ENCODE data around the gene HYAL1. TPM values are rescaled to one million over a fixed set of nuclear protein-coding genes. Genes with fewer than 3 reads are reported as not detected.
A peak's percentile ranks its signal among the peaks of the same experiment; 100 is the strongest.

HYAL1 gene
- polyA plus RNA-seq, 2 of the 4 experiments (the other 2 are of a cell fraction) = 0.62 to 1.1 TPM

- Histone ChIP-seq H3K4me3 (no peak overlapping the region), H3K27ac (no peak overlapping the region), H3K4me1 (peaks cover 29% of the 10 kb centered on the region), H3K9me3 (no peaks in the 10 kb centered on the region), H3K4me2 (no peak overlapping the region)
- CTCF ChIA-PET = interaction anchor here (1.0 to 11.2 kb wide), 4 partner anchors 9 to 24 kb away, joined by 4 to 219 read pairs (median 4); partner anchors contain the start of gene GNAI2
- no peak for TF ChIP-seq TP53 (CRISPR knock-in tag; IDR thresholded peaks at IDR 0.05)
- TF ChIP-seq FOSL2 (IDR thresholded peaks at IDR 0.05) = no peak
- TF ChIP-seq FOSL2 (CRISPR knock-in tag; IDR thresholded peaks at IDR 0.05) = peak; percentile 44; the same call in 1 of the 2 replicates
- DNase-seq (ENCODE audit: low read depth in 1 of 2, low spot score in 1 of 2) = peak in 1 of 2 experiments; percentile 53
- WGBS (ENCODE audit: missing lambda C conversion rate) = 69% methylated on average over 5 of the region's 8 CpGs
- no peak for FAIRE-seq
- ATAC-seq = 0 out of 6 replicates have a peak, but pooled peaks of 1 of the 2 experiments have one; percentile 6
- POLR2A ChIA-PET = no interaction called here
Measured at GRCh38 chr3:50251220-50251619, 52.2 kb downstream of the HYAL1 start.

GRCh38 chr3:50250514-50250913 is 52.9 kb downstream of the HYAL1 start:
- TF ChIP-seq ESRRA (IDR thresholded peaks at IDR 0.05; ENCODE audit: borderline replicate concordance, low read length) (no peak), EHF (CRISPR knock-in tag; IDR thresholded peaks at IDR 0.05) (no peak), MYC (IDR thresholded peaks at IDR 0.05; ENCODE audit: borderline replicate concordance, low read length) (no peak), CBX2 (IDR thresholded peaks at IDR 0.05; ENCODE audit: borderline replicate concordance, low read depth) (no peak)
- TF ChIP-seq, protein P1, sequence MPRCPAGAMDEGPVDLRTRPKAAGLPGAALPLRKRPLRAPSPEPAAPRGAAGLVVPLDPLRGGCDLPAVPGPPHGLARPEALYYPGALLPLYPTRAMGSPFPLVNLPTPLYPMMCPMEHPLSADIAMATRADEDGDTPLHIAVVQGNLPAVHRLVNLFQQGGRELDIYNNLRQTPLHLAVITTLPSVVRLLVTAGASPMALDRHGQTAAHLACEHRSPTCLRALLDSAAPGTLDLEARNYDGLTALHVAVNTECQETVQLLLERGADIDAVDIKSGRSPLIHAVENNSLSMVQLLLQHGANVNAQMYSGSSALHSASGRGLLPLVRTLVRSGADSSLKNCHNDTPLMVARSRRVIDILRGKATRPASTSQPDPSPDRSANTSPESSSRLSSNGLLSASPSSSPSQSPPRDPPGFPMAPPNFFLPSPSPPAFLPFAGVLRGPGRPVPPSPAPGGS (IDR thresholded peaks at IDR 0.05) = no peak
- Histone ChIP-seq H3K4me3 (no peak overlapping the region), H3K27ac (no peak overlapping the region), H3K4me2 (no peak overlapping the region), H3K9me3 (no peaks in the 10 kb centered on the region), H3K4me1 (peaks cover 32% of the 10 kb centered on the region)
- 93% methylated on average over 4 of the region's 4 CpGs for whole genome bisulfite sequencing (ENCODE audit: missing lambda C conversion rate)
- FAIRE-seq (no peak), ATAC-seq (no peak), DNase-seq (ENCODE audit: low read depth in 1 of 2, low spot score in 1 of 2) (no peak)
- POLR2A ChIA-PET = no interaction called here
- CTCF ChIA-PET = interaction anchor here (0.7 to 11.2 kb wide), 7 partner anchors 9 to 58 kb away, joined by 3 to 219 read pairs (median 4); partner anchors contain the start of genes GNAI2 and SEMA3B

Other genes starting within 250 kb of the HYAL1 start
- 92.1 and 123 TPM in 2 replicates for gene RBM5, start 214.7 kb downstream of the HYAL1 start, polyA plus RNA-seq (2011; rRNA removed)
- gene RBM5, start 214.7 kb downstream of the HYAL1 start, polyA plus RNA-seq (2017; fragmentation: RNase III; extraction: RNeasy Plus Mini Kit Qiagen cat#74134 plus additional on column Dnase treatment) = 66.3 to 87.3 TPM (median 78.9 TPM) in 3 replicates
- gene SEMA3F, start 148.2 kb downstream of the HYAL1 start, polyA plus RNA-seq (2011; rRNA removed) = 2.9 and 5.0 TPM in 2 replicates
- 9.0 to 10.6 TPM (median 10.1 TPM) in 3 replicates for gene SEMA3F, start 148.2 kb downstream of the HYAL1 start, polyA plus RNA-seq (2017; fragmentation: RNase III; extraction: RNeasy Plus Mini Kit Qiagen cat#74134 plus additional on column Dnase treatment)
- gene GNAT1, start 112.0 kb downstream of the HYAL1 start, polyA plus RNA-seq (2011; rRNA removed) = not detected in 2 replicates
- gene GNAT1, start 112.0 kb downstream of the HYAL1 start, polyA plus RNA-seq (2017; fragmentation: RNase III; extraction: RNeasy Plus Mini Kit Qiagen cat#74134 plus additional on column Dnase treatment) = not detected in 3 replicates
- gene SLC38A3, start 98.3 kb downstream of the HYAL1 start, polyA plus RNA-seq (2011; rRNA removed) = 0.05 and 0.12 TPM in 2 replicates
- gene SLC38A3, start 98.3 kb downstream of the HYAL1 start, polyA plus RNA-seq (2017; fragmentation: RNase III; extraction: RNeasy Plus Mini Kit Qiagen cat#74134 plus additional on column Dnase treatment) = 0.10 to 0.13 TPM in 2 of 3 replicates, not detected in the other
- 67.0 and 67.8 TPM in 2 replicates for gene GNAI2, start 67.4 kb downstream of the HYAL1 start, polyA plus RNA-seq (2011; rRNA removed)
- 44.6 to 48.8 TPM (median 47.4 TPM) in 3 replicates for gene GNAI2, start 67.4 kb downstream of the HYAL1 start, polyA plus RNA-seq (2017; fragmentation: RNase III; extraction: RNeasy Plus Mini Kit Qiagen cat#74134 plus additional on column Dnase treatment)
- 6.5 and 6.8 TPM in 2 replicates for gene SEMA3B, start 34.4 kb downstream of the HYAL1 start, polyA plus RNA-seq (2011; rRNA removed)
- 6.5 to 8.4 TPM (median 7.4 TPM) in 3 replicates for gene SEMA3B, start 34.4 kb downstream of the HYAL1 start, polyA plus RNA-seq (2017; fragmentation: RNase III; extraction: RNeasy Plus Mini Kit Qiagen cat#74134 plus additional on column Dnase treatment)
- gene LSMEM2, start 24.5 kb downstream of the HYAL1 start, polyA plus RNA-seq (2011; rRNA removed) = not detected in 2 replicates
- 0.09 TPM in 1 of 3 replicates, not detected in the others for gene LSMEM2, start 24.5 kb downstream of the HYAL1 start, polyA plus RNA-seq (2017; fragmentation: RNase III; extraction: RNeasy Plus Mini Kit Qiagen cat#74134 plus additional on column Dnase treatment)
- gene IFRD2, start 11.1 kb downstream of the HYAL1 start, polyA plus RNA-seq (2011; rRNA removed) = 42.2 and 44.5 TPM in 2 replicates
- gene IFRD2, start 11.1 kb downstream of the HYAL1 start, polyA plus RNA-seq (2017; fragmentation: RNase III; extraction: RNeasy Plus Mini Kit Qiagen cat#74134 plus additional on column Dnase treatment) = 79.7 to 86.2 TPM (median 80.9 TPM) in 3 replicates
- 3.0 and 5.2 TPM in 2 replicates for gene HYAL3, start 4.2 kb downstream of the HYAL1 start, polyA plus RNA-seq (2011; rRNA removed)
- 4.8 to 5.4 TPM (median 5.0 TPM) in 3 replicates for gene HYAL3, start 4.2 kb downstream of the HYAL1 start, polyA plus RNA-seq (2017; fragmentation: RNase III; extraction: RNeasy Plus Mini Kit Qiagen cat#74134 plus additional on column Dnase treatment)
- 3.1 and 4.5 TPM in 2 replicates for gene NAA80, start 4.2 kb downstream of the HYAL1 start, polyA plus RNA-seq (2011; rRNA removed)
- gene NAA80, start 4.2 kb downstream of the HYAL1 start, polyA plus RNA-seq (2017; fragmentation: RNase III; extraction: RNeasy Plus Mini Kit Qiagen cat#74134 plus additional on column Dnase treatment) = 4.5 to 5.4 TPM (median 5.3 TPM) in 3 replicates
- 31.0 and 34.6 TPM in 2 replicates for gene HYAL2, start 19.2 kb upstream of the HYAL1 start, polyA plus RNA-seq (2011; rRNA removed)
- 21.4 to 24.5 TPM (median 24.4 TPM) in 3 replicates for gene HYAL2, start 19.2 kb upstream of the HYAL1 start, polyA plus RNA-seq (2017; fragmentation: RNase III; extraction: RNeasy Plus Mini Kit Qiagen cat#74134 plus additional on column Dnase treatment)
- 23.5 and 26.7 TPM in 2 replicates for gene TUSC2, start 24.6 kb upstream of the HYAL1 start, polyA plus RNA-seq (2011; rRNA removed)
- 18.2 to 19.9 TPM (median 18.8 TPM) in 3 replicates for gene TUSC2, start 24.6 kb upstream of the HYAL1 start, polyA plus RNA-seq (2017; fragmentation: RNase III; extraction: RNeasy Plus Mini Kit Qiagen cat#74134 plus additional on column Dnase treatment)
- 11.9 and 15.4 TPM in 2 replicates for gene RASSF1, start 37.3 kb upstream of the HYAL1 start, polyA plus RNA-seq (2011; rRNA removed)
- gene RASSF1, start 37.3 kb upstream of the HYAL1 start, polyA plus RNA-seq (2017; fragmentation: RNase III; extraction: RNeasy Plus Mini Kit Qiagen cat#74134 plus additional on column Dnase treatment) = 14.4 to 15.7 TPM (median 15.5 TPM) in 3 replicates
- 0.41 and 0.43 TPM in 2 replicates for gene ZMYND10, start 42.2 kb upstream of the HYAL1 start, polyA plus RNA-seq (2011; rRNA removed)
- 0.71 to 0.84 TPM (median 0.77 TPM) in 3 replicates for gene ZMYND10, start 42.2 kb upstream of the HYAL1 start, polyA plus RNA-seq (2017; fragmentation: RNase III; extraction: RNeasy Plus Mini Kit Qiagen cat#74134 plus additional on column Dnase treatment)
- 19.9 and 28.5 TPM in 2 replicates for gene NPRL2, start 47.2 kb upstream of the HYAL1 start, polyA plus RNA-seq (2011; rRNA removed)
- gene NPRL2, start 47.2 kb upstream of the HYAL1 start, polyA plus RNA-seq (2017; fragmentation: RNase III; extraction: RNeasy Plus Mini Kit Qiagen cat#74134 plus additional on column Dnase treatment) = 17.5 to 19.5 TPM (median 17.7 TPM) in 3 replicates
- gene CYB561D2, start 47.3 kb upstream of the HYAL1 start, polyA plus RNA-seq (2011; rRNA removed) = 14.4 and 23.1 TPM in 2 replicates
- 17.2 to 17.9 TPM (median 17.7 TPM) in 3 replicates for gene CYB561D2, start 47.3 kb upstream of the HYAL1 start, polyA plus RNA-seq (2017; fragmentation: RNase III; extraction: RNeasy Plus Mini Kit Qiagen cat#74134 plus additional on column Dnase treatment)
- gene TMEM115, start 55.9 kb upstream of the HYAL1 start, polyA plus RNA-seq (2011; rRNA removed) = 17.4 and 18.8 TPM in 2 replicates
- gene TMEM115, start 55.9 kb upstream of the HYAL1 start, polyA plus RNA-seq (2017; fragmentation: RNase III; extraction: RNeasy Plus Mini Kit Qiagen cat#74134 plus additional on column Dnase treatment) = 22.0 to 26.8 TPM (median 26.8 TPM) in 3 replicates
- 0.21 and 0.22 TPM in 2 replicates for gene CACNA2D2, start 200.1 kb upstream of the HYAL1 start, polyA plus RNA-seq (2011; rRNA removed)
- gene CACNA2D2, start 200.1 kb upstream of the HYAL1 start, polyA plus RNA-seq (2017; fragmentation: RNase III; extraction: RNeasy Plus Mini Kit Qiagen cat#74134 plus additional on column Dnase treatment) = 0.41 to 0.75 TPM (median 0.55 TPM) in 3 replicates